Measurements from ENCODE around the gene MTCL3.

DNA sequence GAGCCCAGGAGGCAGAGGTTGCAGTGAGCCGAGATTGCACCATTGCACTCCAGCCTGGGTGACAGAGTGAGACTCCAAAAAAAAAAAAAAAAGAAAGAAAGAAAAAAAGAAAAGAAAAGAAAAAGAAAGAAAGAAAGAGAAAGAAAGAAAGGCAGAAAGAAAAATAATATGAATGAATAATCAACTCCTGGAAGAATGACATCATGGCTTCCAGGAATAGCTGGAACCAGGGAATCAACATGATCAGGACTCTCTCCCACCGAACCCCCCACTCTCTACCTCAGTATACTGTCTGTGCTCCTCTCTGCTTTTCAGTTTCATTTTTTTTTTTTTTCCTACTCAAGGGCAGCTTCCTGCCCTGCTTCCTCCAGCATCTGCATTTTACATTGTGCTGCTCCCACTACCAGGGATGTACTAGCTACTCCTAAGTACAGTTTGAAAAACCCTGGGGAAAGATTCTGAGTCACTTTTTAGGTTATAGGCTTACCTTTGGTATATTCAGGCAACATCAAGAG is 19.7 kb upstream of the MTCL3 start:
- TF ChIP-seq, protein P1, sequence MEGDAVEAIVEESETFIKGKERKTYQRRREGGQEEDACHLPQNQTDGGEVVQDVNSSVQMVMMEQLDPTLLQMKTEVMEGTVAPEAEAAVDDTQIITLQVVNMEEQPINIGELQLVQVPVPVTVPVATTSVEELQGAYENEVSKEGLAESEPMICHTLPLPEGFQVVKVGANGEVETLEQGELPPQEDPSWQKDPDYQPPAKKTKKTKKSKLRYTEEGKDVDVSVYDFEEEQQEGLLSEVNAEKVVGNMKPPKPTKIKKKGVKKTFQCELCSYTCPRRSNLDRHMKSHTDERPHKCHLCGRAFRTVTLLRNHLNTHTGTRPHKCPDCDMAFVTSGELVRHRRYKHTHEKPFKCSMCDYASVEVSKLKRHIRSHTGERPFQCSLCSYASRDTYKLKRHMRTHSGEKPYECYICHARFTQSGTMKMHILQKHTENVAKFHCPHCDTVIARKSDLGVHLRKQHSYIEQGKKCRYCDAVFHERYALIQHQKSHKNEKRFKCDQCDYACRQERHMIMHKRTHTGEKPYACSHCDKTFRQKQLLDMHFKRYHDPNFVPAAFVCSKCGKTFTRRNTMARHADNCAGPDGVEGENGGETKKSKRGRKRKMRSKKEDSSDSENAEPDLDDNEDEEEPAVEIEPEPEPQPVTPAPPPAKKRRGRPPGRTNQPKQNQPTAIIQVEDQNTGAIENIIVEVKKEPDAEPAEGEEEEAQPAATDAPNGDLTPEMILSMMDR (IDR thresholded peaks at IDR 0.05; ENCODE audit: low read depth, low read length, poor library complexity, severe bottlenecking): no peak
- TF ChIP-seq EZH2phosphoT487 (IDR thresholded peaks at IDR 0.05; ENCODE audit: borderline replicate concordance, low read length): no peak

All from DOHH2 (cell line).